Activated effector memory CD4-positive, alpha-beta T cell treated with anti-CD3 and anti-CD28 coated beads, Interleukin-2, amount 50 U/mL, for 16 hours (primary cell): ENCODE data around the gene LRRC8C.
"Not testable (repeated sequence)": the region's sequence is repeated elsewhere in the genome, so short reads cannot be mapped to it uniquely, and the experiment has no call there.

ENCODE experiments used
- DNase-seq: peaks from one replicate; pipeline ENCODE4 v3.0.0-alpha.2; 2020

LRRC8C gene

GRCh38 chr1:89632657-89633247 is at the start of gene LRRC8C:
TSS of gene LRRC8C (plus strand) at chr1:89633120. CDS start at chr1:89686474, 53,354 bp downstream.
- DNase-seq: peak; percentile 95

- DNase-seq: no peak
Measured at GRCh38 chr1:89584211-89584610, 48.7 kb upstream of the LRRC8C start.

- DNase-seq: no peak
Measured at GRCh38 chr1:89584781-89585180, 48.1 kb upstream of the LRRC8C start.

- no peak for DNase-seq
Measured at GRCh38 chr1:89587729-89588161, 45.2 kb upstream of the LRRC8C start.

- DNase-seq: no peak
Measured at GRCh38 chr1:89588480-89588879, 44.4 kb upstream of the LRRC8C start.

- no peak for DNase-seq
Measured at GRCh38 chr1:89589515-89589914, 43.4 kb upstream of the LRRC8C start.

GRCh38 chr1:89590341-89591080 is 42.4 kb upstream of the LRRC8C start:
- DNase-seq: no peak

GRCh38 chr1:89592861-89593302 is 40.0 kb upstream of the LRRC8C start:
- not testable (repeated sequence) for DNase-seq

- no peak for DNase-seq
Measured at GRCh38 chr1:89594096-89594740, 38.7 kb upstream of the LRRC8C start.

GRCh38 chr1:89596698-89597097 is 36.2 kb upstream of the LRRC8C start:
- no peak for DNase-seq

GRCh38 chr1:89598450-89599331 is 34.2 kb upstream of the LRRC8C start:
- DNase-seq: no peak

GRCh38 chr1:89599332-89599630 is 33.6 kb upstream of the LRRC8C start:
- no peak for DNase-seq

GRCh38 chr1:89600451-89601224 is 32.3 kb upstream of the LRRC8C start:
- DNase-seq: no peak

GRCh38 chr1:89602871-89603404 is 30.0 kb upstream of the LRRC8C start:
- peak; percentile 66 for DNase-seq

GRCh38 chr1:89603651-89604413 is 29.1 kb upstream of the LRRC8C start:
- peak; percentile 79 for DNase-seq

GRCh38 chr1:89604414-89604735 is 28.5 kb upstream of the LRRC8C start:
- peak; percentile 67 for DNase-seq

- no peak for DNase-seq
Measured at GRCh38 chr1:89605692-89606091, 27.2 kb upstream of the LRRC8C start.

- DNase-seq: no peak
Measured at GRCh38 chr1:89606227-89606980, 26.5 kb upstream of the LRRC8C start.

- DNase-seq: peak; percentile 78
Measured at GRCh38 chr1:89607156-89607555, 25.8 kb upstream of the LRRC8C start.

GRCh38 chr1:89607586-89608318 is 25.2 kb upstream of the LRRC8C start:
- DNase-seq: no peak
